Stimulated activated CD8-positive, alpha-beta memory T cell treated with anti-CD3 and anti-CD28 coated beads, Interleukin-2, amount 100 ng/mL, for 48 hours (primary cell): ENCODE measurements around the gene PDPR.
"Not testable (repeated sequence)": the region's sequence is repeated elsewhere in the genome, so short reads cannot be mapped to it uniquely, and the experiment has no call there.

Source experiments
- DNase-seq, 2 donors: peaks; one replicate each; pipeline ENCODE4 v3.0.0-alpha.2; 2020; ENCODE audit warnings: low read depth in 2 of 2

The PDPR gene

DNA sequence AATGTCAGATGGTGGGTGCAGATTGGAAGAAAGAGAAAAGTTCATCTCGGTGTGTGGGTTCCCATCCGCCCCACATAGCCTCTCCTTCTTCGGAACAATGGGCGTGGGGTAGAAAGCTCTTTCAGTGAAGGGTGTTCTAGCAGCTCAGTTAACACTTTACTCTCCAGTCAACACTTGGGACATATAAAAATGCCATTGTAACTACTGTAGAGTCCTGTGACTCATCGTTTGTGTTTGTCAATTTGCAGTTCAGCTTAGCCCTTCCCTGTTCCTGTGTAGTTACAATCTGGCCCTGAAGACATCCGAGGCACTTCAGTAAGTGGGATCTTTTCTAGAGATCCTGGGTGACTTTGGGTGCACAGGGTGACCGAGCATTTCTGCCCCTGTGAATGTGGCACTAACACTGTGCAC lies 47.9 kb downstream of the PDPR start:
- no peak for DNase-seq

DNA sequence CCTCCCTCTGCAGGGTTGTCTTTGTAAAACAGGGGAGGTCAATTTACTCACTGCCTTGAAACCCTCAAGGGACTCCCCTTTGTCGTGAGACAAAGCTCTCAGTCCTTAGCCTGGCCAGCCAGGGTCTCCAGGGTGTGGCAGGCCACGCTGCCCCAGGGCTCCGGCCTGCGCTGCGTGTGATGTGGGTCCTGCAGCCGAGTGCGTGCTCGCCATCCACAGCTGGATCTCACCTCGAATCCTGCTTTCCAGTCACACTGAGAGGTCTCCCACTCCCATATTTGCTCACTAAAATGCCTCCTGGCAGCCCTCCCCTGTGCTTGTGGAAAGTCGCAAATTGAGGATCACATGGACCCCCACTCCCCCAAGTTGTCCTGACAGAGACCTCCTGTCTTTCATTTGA lies 49.5 kb downstream of the PDPR start:
- no peak for DNase-seq

- not testable (repeated sequence) for DNase-seq
Observed at GRCh38 chr16:70166688-70167087, 52.6 kb downstream of the PDPR start.

DNA sequence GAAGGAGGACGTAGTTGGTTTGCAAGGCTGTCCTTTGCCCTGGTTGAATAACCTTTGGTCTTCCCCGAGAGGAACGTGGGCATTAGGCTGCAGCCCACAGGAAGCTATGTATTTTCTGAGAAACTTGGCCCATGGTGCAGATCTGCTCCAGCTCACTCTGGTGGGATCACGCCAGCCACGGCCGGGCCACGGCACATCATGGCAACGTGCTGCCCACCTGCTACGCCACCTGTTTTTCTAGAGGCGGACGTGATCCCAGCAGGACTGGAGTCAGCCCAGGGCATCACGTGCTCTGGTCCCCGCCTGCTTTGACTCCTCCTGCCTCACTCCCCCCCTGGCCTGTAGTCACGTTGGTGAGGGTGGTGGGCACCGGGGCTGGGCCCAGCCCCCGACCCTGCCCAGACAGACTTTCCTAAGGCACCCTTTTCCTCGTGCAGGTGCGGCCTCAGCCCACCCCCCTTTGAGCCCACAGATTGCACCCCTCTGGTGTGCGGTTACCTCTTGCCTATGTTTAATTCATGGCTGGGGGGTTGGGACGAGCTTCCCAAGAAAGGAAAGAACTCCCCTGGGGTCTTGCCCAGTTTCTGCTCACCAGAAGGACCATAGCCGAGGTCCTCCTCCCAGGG lies 59.2 kb downstream of the PDPR start, which contains the start of gene CLEC18C:
Gene CLEC18C, plus strand, starts transcription at position 576 of the 626 bp plus-strand sequence. CDS start 492 bp downstream, outside the sequence.
- not testable (repeated sequence) for DNase-seq

GRCh38 chr16:70173916-70174315 lies 59.8 kb downstream of the PDPR start:
- not testable (repeated sequence) for DNase-seq

- not testable (repeated sequence) for DNase-seq
Observed at GRCh38 chr16:70174387-70174932, 60.3 kb downstream of the PDPR start.

DNA sequence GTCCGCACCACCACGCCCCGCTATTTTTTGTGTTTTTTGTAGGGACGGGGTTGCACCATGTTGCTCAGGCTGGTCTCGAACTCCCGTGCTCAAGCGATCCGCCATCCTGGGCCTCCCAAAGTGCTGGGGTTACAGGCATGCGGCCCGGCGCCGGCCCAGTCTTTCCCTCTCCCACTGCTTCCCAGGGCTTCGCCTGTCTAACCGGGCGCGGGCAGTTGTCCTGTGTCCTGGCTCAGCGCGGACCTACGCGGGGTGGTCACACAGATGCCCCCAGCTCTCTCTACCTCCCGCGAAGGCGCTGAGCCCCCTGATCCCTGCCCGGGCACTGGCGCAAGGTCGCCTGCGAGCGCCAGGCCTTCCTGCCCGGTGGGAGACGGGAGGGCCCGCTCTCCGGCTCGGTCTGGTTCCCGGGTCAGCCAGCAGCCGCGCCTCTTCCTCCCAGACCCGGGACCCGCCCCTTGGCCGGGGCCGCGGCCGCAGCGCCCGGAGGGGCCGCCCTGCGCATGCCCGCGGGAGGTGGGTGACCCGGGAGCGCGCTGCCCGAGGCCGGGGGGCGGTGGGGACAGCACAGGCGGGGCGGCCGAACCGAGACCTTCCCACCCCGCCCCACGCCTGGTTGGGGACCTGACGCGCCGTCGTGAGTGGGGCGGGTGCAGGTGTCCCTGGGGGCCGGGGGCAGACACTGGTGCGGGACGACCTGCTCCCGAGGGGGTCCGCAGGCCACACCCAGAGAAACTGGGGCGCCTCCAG lies 73.9 kb downstream of the PDPR start:
- DNase-seq = not testable (repeated sequence)

GRCh38 chr16:70188608-70188915 lies 74.4 kb downstream of the PDPR start:
- not testable (repeated sequence) for DNase-seq

DNA sequence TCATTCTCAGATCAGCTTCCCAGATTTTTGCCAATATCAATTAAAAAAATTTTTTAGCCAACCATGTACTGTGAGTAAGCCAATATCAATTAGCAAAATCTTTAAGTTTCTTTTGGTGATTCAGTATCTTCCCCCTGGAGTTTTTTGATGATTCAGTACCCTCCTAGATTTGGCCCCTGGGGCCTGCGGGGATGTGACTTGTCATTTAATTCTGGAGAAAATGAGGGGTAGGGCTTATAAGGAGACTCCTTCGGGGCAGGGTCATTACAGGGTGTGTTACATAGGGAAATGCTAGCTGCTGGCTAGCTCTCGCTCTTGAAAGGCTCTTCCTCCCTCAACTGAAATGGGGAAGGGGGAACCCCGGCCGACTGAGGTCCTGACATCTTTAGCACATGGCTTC lies 76.4 kb downstream of the PDPR start:
- DNase-seq = not testable (repeated sequence)

DNA sequence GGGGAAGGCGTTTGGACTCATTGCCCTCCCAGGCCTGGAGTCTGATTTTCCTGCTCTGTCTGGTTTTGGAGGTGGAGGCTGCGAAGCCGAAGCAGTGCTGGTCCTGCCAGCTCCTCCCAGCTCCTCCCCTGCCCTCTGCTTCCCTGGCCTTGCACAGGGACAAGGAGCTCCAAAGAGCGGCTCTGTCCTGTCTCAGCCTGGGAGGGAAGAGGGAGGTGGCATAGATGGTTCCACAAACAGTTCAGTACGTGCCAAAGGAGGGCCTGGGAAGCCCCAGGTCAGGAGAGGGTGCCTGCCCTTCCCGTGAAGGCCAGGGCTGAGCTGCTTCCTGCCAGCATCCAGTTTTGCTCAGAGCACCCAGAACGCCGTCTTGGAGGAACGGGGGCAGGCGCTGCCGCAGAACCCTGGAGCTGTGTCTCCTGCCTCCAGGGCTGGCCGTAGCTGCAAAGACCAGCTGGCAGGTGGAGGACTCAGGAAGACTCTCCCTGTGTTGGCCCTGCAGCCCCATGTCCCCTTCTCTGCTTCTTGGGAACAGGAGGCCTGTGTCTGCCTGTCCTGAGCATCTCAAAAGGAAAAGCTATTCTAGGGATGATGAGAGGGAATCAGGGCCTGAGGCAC lies 82.7 kb downstream of the PDPR start:
- not testable (repeated sequence) for DNase-seq

- not testable (repeated sequence) for DNase-seq
Observed at GRCh38 chr16:70197611-70198010, 83.5 kb downstream of the PDPR start.

- DNase-seq = not testable (repeated sequence)
Observed at GRCh38 chr16:70198230-70198629, 84.1 kb downstream of the PDPR start.

GRCh38 chr16:70198666-70199065 lies 84.5 kb downstream of the PDPR start:
- DNase-seq = not testable (repeated sequence)

DNA sequence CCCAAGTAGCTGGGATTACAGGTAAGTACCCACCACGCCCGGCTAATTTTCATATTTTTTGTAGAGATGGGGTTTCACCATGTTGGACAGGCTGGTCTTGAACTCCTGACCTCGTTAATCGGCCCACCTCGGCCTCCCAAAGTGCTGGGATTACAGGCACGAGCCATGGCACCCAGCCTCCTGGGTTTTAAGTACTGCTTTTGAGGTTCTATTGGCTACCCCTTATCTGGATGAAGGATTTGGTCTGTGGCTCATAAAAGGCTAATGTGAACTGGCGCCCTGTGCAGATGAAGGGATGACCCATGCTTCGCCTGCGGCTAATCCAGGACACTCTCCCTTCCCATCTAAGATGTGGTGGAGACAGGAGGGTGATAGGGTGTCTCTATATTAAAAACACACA lies 85.0 kb downstream of the PDPR start:
- DNase-seq = not testable (repeated sequence)

- DNase-seq = not testable (repeated sequence)
Observed at GRCh38 chr16:70200063-70200462, 85.9 kb downstream of the PDPR start.

DNA sequence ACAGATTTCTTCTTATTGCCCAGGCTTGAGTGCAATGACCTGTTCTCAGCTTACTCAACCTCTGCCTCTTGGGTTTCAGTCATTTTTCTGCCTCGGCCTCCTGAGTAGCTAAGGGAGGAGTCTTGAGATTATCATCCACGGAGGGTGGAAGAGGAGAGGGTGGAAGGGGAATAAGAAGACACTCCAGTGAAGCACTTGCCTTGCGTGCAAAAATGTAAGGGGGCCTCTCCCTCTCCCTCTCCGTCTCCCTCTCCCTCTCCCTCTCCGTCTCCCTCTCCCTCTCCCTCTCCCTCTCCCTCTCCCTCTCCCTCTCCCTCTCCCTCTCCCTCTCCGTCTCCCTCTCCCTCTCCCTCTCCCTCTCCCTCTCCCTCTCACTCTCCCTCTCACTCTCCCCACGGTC lies 89.4 kb downstream of the PDPR start:
- DNase-seq = not testable (repeated sequence)

- DNase-seq = not testable (repeated sequence)
Observed at GRCh38 chr16:70204010-70204409, 89.9 kb downstream of the PDPR start.

- not testable (repeated sequence) for DNase-seq
Observed at GRCh38 chr16:70204668-70205405, 90.7 kb downstream of the PDPR start.

GRCh38 chr16:70206382-70206781 lies 92.2 kb downstream of the PDPR start:
- DNase-seq = not testable (repeated sequence)
